NAMALWA (cell line): ENCODE measurements around the gene ISYNA1.

Experiments
- DNase-seq: peaks from one replicate; pipeline ENCODE4 v3.0.0-alpha.2; 2015; ENCODE audit warnings: low spot score

Gene ISYNA1

DNA sequence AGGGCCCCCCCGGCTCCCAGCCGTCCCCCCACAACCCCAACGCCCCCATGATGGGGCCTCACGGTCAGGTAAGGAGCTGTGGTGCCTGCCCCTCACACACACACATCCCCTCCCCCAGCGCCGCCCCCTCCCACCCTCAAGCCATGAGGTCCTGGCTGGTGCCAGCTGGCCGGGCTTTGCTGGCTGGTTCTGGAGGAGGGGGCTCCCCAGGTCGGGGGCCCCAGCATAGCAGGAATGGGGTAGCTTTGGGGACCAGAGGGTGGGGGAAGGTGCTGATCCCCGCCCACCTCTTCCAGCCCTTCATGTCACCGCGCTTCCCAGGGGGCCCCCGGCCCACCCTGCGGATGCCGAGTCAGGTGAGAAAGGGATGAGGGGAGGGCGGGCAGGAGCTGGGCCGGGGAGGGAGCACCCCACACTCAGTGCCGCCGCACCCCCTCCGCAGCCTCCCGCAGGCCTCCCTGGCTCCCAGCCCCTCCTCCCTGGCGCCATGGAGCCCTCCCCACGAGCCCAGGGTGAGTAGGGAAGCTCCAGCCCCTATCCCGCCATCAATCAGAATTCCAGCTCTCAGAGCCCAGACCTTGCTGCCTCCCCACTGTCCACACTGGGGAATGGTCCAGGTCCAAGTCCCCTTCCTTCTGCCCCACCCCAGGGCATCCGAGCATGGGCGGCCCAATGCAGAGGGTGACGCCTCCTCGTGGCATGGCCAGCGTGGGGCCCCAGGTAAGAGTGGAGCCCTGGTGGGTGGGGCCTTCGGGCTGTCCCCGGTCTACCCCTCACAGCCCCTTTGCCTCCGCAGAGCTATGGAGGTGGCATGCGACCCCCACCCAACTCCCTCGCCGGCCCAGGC, 6.4 kb downstream of the ISYNA1 start:
- no peak for DNase-seq

DNA sequence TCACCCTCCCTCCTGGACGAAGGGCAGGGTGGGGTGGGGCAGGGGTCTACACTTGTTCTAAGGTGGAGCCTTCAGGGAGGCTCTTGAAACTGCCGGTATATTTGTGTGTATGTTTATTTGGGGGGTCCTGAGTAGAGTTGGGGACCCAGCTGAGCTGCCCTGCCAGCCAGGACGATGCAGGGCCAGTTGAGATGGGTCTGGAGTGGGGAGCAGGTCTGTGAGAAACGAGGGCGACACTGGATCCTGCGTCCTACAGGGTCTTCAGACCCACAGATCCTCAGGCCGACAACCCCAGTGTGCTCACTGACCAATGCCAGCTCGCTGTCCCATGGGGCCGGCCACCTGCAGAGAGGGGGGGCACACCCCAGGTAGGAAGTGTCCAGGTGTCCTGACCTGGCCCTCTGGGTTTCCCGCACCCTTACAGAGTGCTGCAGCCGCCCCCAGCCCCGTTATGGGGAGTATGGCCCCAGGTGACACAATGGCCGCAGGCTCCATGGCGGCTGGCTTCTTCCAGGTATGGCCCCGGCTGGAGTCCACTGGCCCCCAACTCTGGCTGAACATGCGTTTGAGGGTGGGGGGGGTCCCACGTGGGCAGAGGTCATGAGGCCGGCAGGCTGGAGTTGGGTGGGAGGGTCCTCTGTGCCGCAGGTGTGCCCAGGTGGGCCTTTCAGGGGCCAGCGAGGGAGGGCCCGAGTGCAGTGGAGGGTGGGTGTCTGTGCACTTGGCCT, 7.4 kb downstream of the ISYNA1 start:
- DNase-seq = no peak

- no peak for DNase-seq
These were observed 8.1 kb downstream of the ISYNA1 start for GRCh38 chr19:18429717-18430416.

DNA sequence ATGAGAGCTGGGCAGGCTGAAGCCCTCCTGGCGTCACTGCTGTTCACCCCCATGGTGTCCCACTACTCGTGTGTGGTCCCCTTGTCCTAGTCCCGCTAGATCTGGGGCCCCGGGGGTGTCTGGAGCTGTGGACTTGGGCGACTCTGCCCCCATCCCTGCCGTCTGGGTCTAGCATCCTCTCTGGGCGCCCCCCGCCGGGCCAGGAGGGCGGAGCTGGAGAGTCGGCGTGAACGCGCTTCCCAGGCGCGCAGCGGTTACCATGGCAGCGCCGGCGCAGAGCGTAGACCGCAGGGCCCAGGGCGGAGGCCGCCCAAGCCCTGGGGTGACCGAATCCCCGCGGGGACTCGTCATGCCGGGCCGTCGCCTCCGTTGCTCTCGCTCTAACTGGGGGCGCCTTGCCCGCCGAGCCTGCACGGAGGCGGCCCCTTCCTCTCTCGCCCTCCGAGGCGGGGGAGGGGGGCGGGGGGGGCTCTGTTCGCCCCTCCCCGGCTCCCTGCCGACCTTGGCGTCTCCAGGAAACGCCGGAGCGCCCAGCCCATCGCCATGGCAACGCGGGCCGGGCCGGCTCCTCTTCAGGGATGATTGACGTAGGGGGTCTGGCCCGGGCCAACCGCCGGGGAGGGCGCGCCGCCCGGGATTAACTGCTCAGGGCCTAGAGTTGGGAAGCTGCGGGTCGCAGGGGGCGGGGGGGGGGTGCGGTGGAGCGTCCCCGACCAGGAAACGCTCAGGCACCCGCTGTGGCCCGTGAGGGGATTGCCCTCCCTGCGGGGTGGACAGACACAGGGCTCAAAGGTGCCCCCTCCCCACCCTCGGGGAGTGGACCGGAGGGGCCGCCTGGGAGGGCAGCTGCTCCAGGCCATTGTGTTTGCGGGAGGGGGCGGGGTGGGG, 8.9 kb downstream of the ISYNA1 start:
- peak; percentile 93 for DNase-seq

- no peak for DNase-seq
These were observed 9.7 kb downstream of the ISYNA1 start for GRCh38 chr19:18428173-18428786.

GRCh38 chr19:18427743-18428113, 10.2 kb downstream of the ISYNA1 start:
- no peak for DNase-seq

- DNase-seq = no peak
These were observed 10.7 kb downstream of the ISYNA1 start for GRCh38 chr19:18427080-18427742.

GRCh38 chr19:18426416-18426767, 11.5 kb downstream of the ISYNA1 start:
- no peak for DNase-seq

DNA sequence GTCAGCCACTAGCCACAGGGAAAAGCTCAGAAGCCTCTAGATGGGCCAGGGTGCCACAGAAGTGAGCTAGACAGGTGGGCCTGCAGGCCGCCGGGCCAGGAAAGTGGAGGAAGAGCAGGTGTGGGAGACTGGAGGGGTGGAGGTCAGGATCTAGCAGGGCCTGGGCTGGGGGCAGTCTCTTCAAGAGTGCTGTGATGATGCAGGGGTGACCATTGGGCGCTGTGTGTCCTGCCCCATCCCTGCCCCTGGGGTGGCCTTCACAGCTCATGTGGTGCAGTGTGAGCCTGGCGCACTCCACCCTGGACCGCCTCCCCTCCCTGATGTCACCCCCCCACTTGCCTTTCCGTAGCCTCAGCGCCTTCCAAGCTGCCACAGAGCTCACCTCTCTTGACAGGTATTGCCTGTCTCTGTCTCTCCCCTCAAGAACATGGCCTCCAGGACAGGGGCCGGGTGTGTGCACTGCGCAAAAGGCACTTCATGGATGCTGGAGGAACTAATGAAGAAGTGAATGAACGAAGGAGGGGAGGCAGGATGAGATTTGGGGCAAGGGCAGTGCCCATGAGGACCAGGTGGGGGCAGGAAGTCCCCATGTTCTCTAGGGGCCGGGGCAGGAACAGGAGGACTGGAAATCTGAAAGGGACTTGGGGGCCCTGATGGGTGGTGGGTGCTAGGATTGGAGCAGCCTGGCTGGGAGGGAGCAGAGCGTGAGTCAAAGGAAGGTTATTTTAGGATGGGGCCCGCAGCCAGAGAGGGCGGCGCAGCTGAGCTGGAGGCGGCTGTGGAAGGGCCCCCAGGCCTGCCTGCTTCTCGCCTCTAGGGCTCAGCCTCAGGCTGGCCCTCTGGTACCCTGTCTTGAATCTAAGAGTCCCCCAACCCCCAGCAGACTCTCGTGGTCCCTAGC, 12.2 kb downstream of the ISYNA1 start:
- DNase-seq = no peak

DNA sequence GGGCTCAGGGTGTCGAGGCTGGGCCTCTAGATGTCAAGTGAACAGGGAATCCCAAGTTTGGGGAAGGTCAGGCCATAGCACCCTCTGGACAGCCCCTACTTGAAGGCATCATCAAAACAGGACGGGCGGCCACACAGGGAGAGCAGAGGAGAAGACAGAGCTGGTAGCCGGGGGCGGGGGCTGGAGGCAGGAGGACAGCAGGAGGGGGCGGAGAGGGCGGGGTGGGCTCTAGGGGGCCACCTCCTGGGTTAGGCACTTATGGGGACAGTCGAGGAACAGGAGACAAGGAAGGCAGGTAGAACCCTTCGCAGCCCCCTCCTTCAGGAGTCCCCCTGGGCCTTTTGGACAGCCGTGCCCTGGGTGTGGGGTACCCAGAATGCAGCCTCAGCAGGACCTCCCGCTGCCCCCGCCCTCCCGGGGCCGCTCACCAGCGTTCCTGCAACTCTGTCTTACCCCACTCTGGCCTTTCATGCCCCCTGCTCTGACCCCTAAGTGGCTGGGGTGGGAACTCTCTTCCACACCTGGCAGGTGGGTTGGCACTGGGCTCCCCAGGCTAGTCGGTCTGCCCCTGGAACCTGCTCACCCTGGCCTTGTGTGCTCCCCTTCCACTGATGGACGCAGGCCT, 12.9 kb downstream of the ISYNA1 start:
- DNase-seq = no peak

GRCh38 chr19:18424122-18424889, 13.6 kb downstream of the ISYNA1 start:
- peak; percentile 75 for DNase-seq

DNA sequence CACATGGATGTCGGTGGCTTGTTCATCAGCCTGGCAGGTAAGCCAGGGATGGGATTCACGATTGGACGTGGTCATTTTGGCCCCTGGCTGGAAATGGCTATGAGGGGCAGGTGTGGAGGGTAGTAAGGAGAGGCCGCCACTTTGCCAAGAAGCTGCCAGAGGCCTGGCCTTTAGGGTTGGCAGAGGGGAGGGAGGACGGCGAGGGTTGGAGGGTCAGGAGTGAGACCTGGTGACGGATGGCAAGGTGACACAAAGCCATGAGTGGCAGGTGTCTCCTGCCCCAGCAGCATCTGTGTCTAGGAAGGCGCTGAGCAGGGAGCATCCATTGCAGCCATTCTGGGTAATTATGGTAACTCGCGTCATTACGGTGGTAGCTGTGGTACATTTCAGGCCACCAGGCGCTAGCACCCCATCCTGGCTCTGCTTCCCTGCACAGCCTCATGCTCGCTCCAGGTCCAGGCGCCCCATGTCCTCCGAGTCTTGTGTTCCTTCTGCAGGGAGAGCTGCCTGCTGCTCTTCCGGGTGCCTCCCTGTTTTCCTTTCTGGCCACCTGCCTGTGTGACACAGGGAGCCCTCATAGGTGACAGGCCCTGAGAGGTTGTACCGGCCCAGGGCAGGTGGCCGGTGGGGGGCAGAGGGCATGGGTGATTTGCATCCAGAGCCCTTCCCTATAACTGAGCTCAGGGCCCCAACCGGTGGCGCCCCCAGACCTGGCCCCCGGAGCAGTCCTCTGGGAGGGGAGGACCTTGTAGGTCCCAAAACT, 14.5 kb downstream of the ISYNA1 start:
- DNase-seq = no peak

- DNase-seq = no peak
These were observed 15.3 kb downstream of the ISYNA1 start for GRCh38 chr19:18422530-18423191.

GRCh38 chr19:18421371-18421959, 16.5 kb downstream of the ISYNA1 start:
- DNase-seq = no peak

- DNase-seq = no peak
These were observed 17.0 kb downstream of the ISYNA1 start for GRCh38 chr19:18420930-18421329.

DNA sequence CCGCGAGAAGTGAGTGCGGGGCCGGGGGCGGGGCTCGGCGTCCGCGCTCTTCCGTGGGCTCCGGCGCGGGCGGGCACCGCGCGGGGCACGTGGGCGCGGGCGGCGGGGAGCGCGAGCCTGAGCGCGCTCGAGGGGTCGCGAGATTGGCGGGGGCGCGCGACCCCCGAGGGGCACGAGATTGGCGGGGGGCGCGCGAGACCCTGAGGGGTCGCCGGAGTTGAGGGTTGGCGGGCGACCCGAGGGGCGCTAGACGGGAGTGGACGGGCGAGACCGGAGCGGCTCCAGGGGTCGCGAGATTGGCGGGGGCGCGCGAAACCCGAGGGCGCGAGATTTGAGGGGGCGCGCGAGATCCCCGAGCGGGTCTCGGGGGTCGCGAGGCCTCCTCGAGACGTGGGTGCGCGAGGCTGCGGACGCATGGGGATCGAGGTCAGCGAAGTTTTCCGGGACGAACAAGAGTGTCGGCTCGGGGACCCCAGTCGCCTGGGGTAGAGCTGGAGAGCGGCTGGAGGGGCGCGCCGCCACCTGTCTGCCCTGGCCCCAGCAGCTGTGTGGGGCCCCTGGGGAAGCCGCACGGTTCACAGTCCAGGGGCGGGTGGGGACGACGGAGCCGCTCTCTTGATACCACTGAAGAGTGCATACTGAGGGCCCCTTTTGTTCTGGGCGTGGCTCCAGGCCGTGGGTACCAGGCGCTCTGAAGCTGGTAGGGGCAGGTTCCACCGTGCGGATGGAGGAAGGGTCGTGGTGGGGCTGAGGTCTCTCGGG, 18.1 kb downstream of the ISYNA1 start:
- DNase-seq = peak; percentile 83
